NCI-H510A (cell line): Measurements from ENCODE around the gene MLLT1.
A peak's percentile ranks its signal among the peaks of the same experiment; 100 is the strongest.

ENCODE experiments used
- DNase-seq: peaks from one replicate; lab custom pipeline; 2025; lab: John Stamatoyannopoulos, UW

MLLT1 gene

GRCh38 chr19:6210721-6211600 is 68.8 kb downstream of the MLLT1 start:
- DNase-seq, result no peak

- DNase-seq, result no peak
These were observed 69.7 kb downstream of the MLLT1 start for GRCh38 chr19:6210091-6210490.

- DNase-seq, result no peak
These were observed 70.1 kb downstream of the MLLT1 start for GRCh38 chr19:6209680-6210079.

GRCh38 chr19:6209233-6209632 is 70.5 kb downstream of the MLLT1 start:
- DNase-seq, result no peak

GRCh38 chr19:6204866-6205723 is 74.7 kb downstream of the MLLT1 start:
- DNase-seq, result no peak

- DNase-seq, result no peak
These were observed 75.6 kb downstream of the MLLT1 start for GRCh38 chr19:6204212-6204611.

GRCh38 chr19:6199240-6199994 is 80.4 kb downstream of the MLLT1 start:
- DNase-seq, result peak; percentile 99

GRCh38 chr19:6198896-6199239 is 80.9 kb downstream of the MLLT1 start:
- DNase-seq, result no peak

- DNase-seq, result no peak
These were observed 83.4 kb downstream of the MLLT1 start for GRCh38 chr19:6196361-6196760.

- DNase-seq, result no peak
These were observed 91.0 kb downstream of the MLLT1 start for GRCh38 chr19:6188811-6189210.

- DNase-seq, result no peak
These were observed 92.4 kb downstream of the MLLT1 start for GRCh38 chr19:6187374-6187773.

GRCh38 chr19:6185835-6186834 is 93.6 kb downstream of the MLLT1 start:
- DNase-seq, result no peak

GRCh38 chr19:6185093-6185834 is 94.5 kb downstream of the MLLT1 start:
- DNase-seq, result no peak

- DNase-seq, result no peak
These were observed 98.7 kb downstream of the MLLT1 start for GRCh38 chr19:6181119-6181518.

GRCh38 chr19:6173190-6173589 is 106.6 kb downstream of the MLLT1 start:
- no peak for DNase-seq

- DNase-seq, result no peak
These were observed 107.5 kb downstream of the MLLT1 start for GRCh38 chr19:6172074-6172863.

GRCh38 chr19:6167115-6167514 is 112.7 kb downstream of the MLLT1 start:
- DNase-seq, result no peak

- no peak for DNase-seq
These were observed 114.8 kb downstream of the MLLT1 start for GRCh38 chr19:6164906-6165531.

GRCh38 chr19:6161271-6161850 is 118.4 kb downstream of the MLLT1 start:
- no peak for DNase-seq
